SK-N-SH (cell line): ENCODE measurements around the gene C16orf74. TPM values are rescaled to one million over a fixed set of nuclear protein-coding genes. Genes with fewer than 3 reads are reported as not detected.

Experiments
- CTCF ChIA-PET: fragments of 300-600, 350-600 bp; formaldehyde crosslinking; extraction: SDS; loops from one replicate; lab custom pipeline; 2021; lab: Yijun Ruan, JAX
- POLR2A ChIA-PET: fragments of 350-600 bp; sonication (Branson Sonifier 250); formaldehyde crosslinking; extraction: SDS; loops from one replicate; lab custom pipeline; 2020; ENCODE audit warnings: antibody characterized with exemption, inconsistent platforms; lab: Yijun Ruan, JAX
- DNase-seq: peaks from one replicate; pipeline ENCODE4 v3.0.0; 2012
- H2AFZ ChIP-seq: fragments of 200-600 bp; sonication (generic); 2 replicates; pipeline ENCODE4 v1.8.1; 2016; ENCODE audit warnings: antibody characterized with exemption, mild to moderate bottlenecking, low read depth
- H3F3A ChIP-seq: fragments of 200-600 bp; sonication (generic); replicated peaks from 2 replicates; pipeline ENCODE3; 2016; ENCODE audit warnings: antibody characterized with exemption, mild to moderate bottlenecking; ENCODE audit not compliant: insufficient read depth
- H3K27ac ChIP-seq, 2 experiments: fragments of 200-500 bp in 1 of 2; fragments of 200-600 bp in 1 of 2; sonication (Bioruptor generic) in 1 of 2; sonication (generic), shearing (Covaris generic) in 1 of 2; 2 replicates each; pipeline versions ENCODE4 v1.5.1 to v1.6.1; 2014 to 2016; ENCODE audit warnings: low read depth in 2 of 2, inconsistent platforms in 1 of 2, low read length in 1 of 2, mild to moderate bottlenecking in 1 of 2, mixed read lengths in 1 of 2
- H3K27me3 ChIP-seq: fragments of 200-600 bp; sonication (generic), shearing (Covaris generic); 2 replicates; pipeline ENCODE4 v1.6.1; 2016; ENCODE audit warnings: mixed run types; ENCODE audit not compliant: insufficient read depth
- H3K36me3 ChIP-seq, 2 experiments: fragments of 200-500 bp in 1 of 2; fragments of 200-600 bp in 1 of 2; sonication (Bioruptor generic) in 1 of 2; sonication (generic) in 1 of 2; replicated peaks in 1 of 2; 2 replicates each; pipeline versions ENCODE3 to v1.5.1; 2014 to 2016; ENCODE audit warnings: low read length in 1 of 2, mild to moderate bottlenecking in 1 of 2; ENCODE audit not compliant: insufficient read depth in 2 of 2, control insufficient read depth in 1 of 2
- H3K4me1 ChIP-seq, 2 experiments: fragments of 200-500 bp in 1 of 2; fragments of 200-600 bp in 1 of 2; sonication (Bioruptor generic) in 1 of 2; sonication (generic), shearing (Covaris generic) in 1 of 2; 2 replicates each; pipeline versions ENCODE4 v1.5.1 to v1.6.1; 2014 to 2016; ENCODE audit warnings: low read depth in 1 of 2, low read length in 1 of 2, mixed run types in 1 of 2; ENCODE audit not compliant: insufficient read depth in 2 of 2, control insufficient read depth in 1 of 2
- H3K4me2 ChIP-seq: fragments of 200-600 bp; sonication (generic), shearing (Covaris generic); 2 replicates; pipeline ENCODE4 v1.6.1; 2017; ENCODE audit warnings: mixed run types
- H3K4me3 ChIP-seq, 2 experiments: fragments of 200-500 bp in 1 of 2; fragments of 200-600 bp in 1 of 2; sonication (Bioruptor generic) in 1 of 2; sonication (generic), shearing (Covaris generic) in 1 of 2; 2 replicates each; pipeline versions ENCODE4 v1.5.1 to v1.8.1; 2014 to 2016; ENCODE audit warnings: low read depth in 2 of 2, inconsistent platforms in 1 of 2, low read length in 1 of 2, mild to moderate bottlenecking in 1 of 2, mixed read lengths in 1 of 2, moderate library complexity in 1 of 2
- H3K79me2 ChIP-seq: fragments of 200-600 bp; sonication (generic); 2 replicates; pipeline ENCODE4 v1.8.1; 2017; ENCODE audit warnings: mild to moderate bottlenecking; ENCODE audit not compliant: insufficient read depth
- H3K9ac ChIP-seq: fragments of 200-600 bp; sonication (generic); 2 replicates; pipeline ENCODE4 v1.6.1; 2017; ENCODE audit warnings: mixed run types
- H3K9me2 ChIP-seq: fragments of 200-600 bp; sonication (generic); 2 replicates; pipeline ENCODE4 v1.6.1; 2017; ENCODE audit warnings: mixed run types
- H3K9me3 ChIP-seq: fragments of 200-600 bp; sonication (generic); 2 replicates; pipeline ENCODE4 v1.6.1; 2017; ENCODE audit warnings: mixed run types, mild to moderate bottlenecking, moderate library complexity
- H4K20me1 ChIP-seq: fragments of 200-600 bp; sonication (generic); 2 replicates; pipeline ENCODE4 v1.6.1; 2017; ENCODE audit warnings: mild to moderate bottlenecking, mixed run types; ENCODE audit not compliant: insufficient read depth
- ELF1 ChIP-seq: IDR thresholded peaks from 2 replicates; pipeline ENCODE4 v1.4.0; 2012
- EP300 ChIP-seq, 2 experiments: IDR thresholded peaks; 2 replicates each; pipeline versions ENCODE4 v1.4.0 to v1.6.1; 2012; ENCODE audit warnings: borderline replicate concordance in 1 of 2, low read depth in 1 of 2, low read length in 1 of 2
- EZH2phosphoT487 ChIP-seq: fragments of 200-600 bp; sonication (generic); IDR thresholded peaks from 2 replicates; pipeline ENCODE4 v1.6.1; 2017; ENCODE audit warnings: low read depth, mixed run types, mild to moderate bottlenecking, antibody characterized with exemption, moderate library complexity, borderline replicate concordance
- FOSL2 ChIP-seq: IDR thresholded peaks from 2 replicates; pipeline ENCODE4 v1.4.0; 2012; ENCODE audit warnings: low read depth, mild to moderate bottlenecking, moderate library complexity, borderline replicate concordance
- FOXJ3 ChIP-seq: sonication (generic); formaldehyde crosslinking; IDR thresholded peaks from 2 replicates; pipeline ENCODE4 v1.5.1; 2020; ENCODE audit warnings: mild to moderate bottlenecking, missing genetic modification reagents
- GATA2 ChIP-seq: sonication (generic); formaldehyde crosslinking; IDR thresholded peaks from 2 replicates; pipeline ENCODE4 v1.5.0; 2020; ENCODE audit warnings: mild to moderate bottlenecking, missing genetic modification reagents
- NFIC ChIP-seq: IDR thresholded peaks from 2 replicates; pipeline ENCODE4 v1.4.0; 2012; ENCODE audit warnings: borderline replicate concordance
- NRF1 ChIP-seq: IDR thresholded peaks from 2 replicates; pipeline ENCODE4 v1.6.1; 2012; ENCODE audit warnings: low read depth, mild to moderate bottlenecking, low read length
- RAD21 ChIP-seq: IDR thresholded peaks from 2 replicates; pipeline ENCODE4 v1.6.1; 2012; ENCODE audit warnings: mild to moderate bottlenecking, low read length
- SIN3A ChIP-seq: IDR thresholded peaks from 2 replicates; pipeline ENCODE4 v1.6.1; 2012; ENCODE audit warnings: low read depth, mild to moderate bottlenecking, low read length, moderate library complexity, borderline replicate concordance
- SMC3 ChIP-seq: IDR thresholded peaks from 2 replicates; pipeline ENCODE4 v1.6.1; 2012; ENCODE audit warnings: low read depth, low read length, improper control_type of control experiment
- TAF1 ChIP-seq: IDR thresholded peaks from 2 replicates; pipeline ENCODE4 v1.6.1; 2012; ENCODE audit warnings: low read depth, mild to moderate bottlenecking, low read length, moderate library complexity, borderline replicate concordance
- TCF12 ChIP-seq: IDR thresholded peaks from 2 replicates; pipeline ENCODE4 v1.4.0; 2012
- TEAD4 ChIP-seq: IDR thresholded peaks from 2 replicates; pipeline ENCODE4 v1.4.0; 2012; ENCODE audit warnings: mild to moderate bottlenecking, borderline replicate concordance; ENCODE audit not compliant: insufficient read depth
- ZBTB33 ChIP-seq: IDR thresholded peaks from 2 replicates; pipeline ENCODE4 v1.4.0; 2012; ENCODE audit warnings: low read depth, borderline replicate concordance
- WGBS: methylation state at CpG from one replicate; pipeline ENCODE4 v1.1.6; 2017; ENCODE audit warnings: low lambda C conversion rate; 5-methylcytosine and 5-hydroxymethylcytosine counted together
- polyA plus RNA-seq, 3 experiments: library from polyadenylated mRNA; depleted of rRNA; stranded (reverse); fragments of >200 nt; gene quantifications; 2 replicates each; pipeline ENCODE4 v1.2.3, GENCODE V29; 2012
- TF ChIP-seq, protein P1 (sequence below): IDR thresholded peaks from 2 replicates; pipeline ENCODE4; 2012
- TF ChIP-seq, protein P2 (sequence below): fragments of 150-350 bp; IDR thresholded peaks from 2 replicates; pipeline ENCODE4 v1.6.1; 2017; ENCODE audit warnings: antibody characterized with exemption, low read length, low read depth, borderline replicate concordance
- TF ChIP-seq, protein P3 (sequence below): IDR thresholded peaks from 2 replicates; pipeline ENCODE4 v1.4.0; 2012; ENCODE audit warnings: low read depth, borderline replicate concordance

The C16orf74 gene
- polyA plus RNA-seq, 1 of the 3 experiments (the other 2 are of a cell fraction), result 27.2 TPM

DNA sequence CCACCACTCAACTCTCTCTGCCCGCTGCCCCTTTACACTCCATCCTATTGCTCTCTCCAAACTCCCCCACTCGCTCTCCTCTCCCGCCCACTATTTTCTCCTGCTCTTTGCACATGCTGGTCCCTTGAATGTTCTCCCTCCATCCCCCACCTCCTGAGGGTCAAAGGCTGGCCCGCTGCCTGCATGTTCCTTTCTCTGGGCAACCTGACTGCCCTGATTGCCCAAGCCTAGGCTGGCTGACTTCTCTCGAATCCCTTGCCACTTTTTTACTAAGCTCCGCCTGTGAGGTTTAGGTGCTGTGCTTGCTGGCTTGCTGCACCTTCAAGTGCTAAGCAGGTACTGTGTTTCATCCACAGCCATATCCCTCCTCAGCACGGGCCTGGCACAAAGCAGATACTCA is 45.7 kb upstream of the C16orf74 start:
- WGBS, result 94% methylated on average over 7 of the region's 7 CpGs
- Histone ChIP-seq H2AFZ (no peak overlapping the region), H3K36me3 (peaks cover 42 to 44% of the 10 kb centered on the region in 2 experiments), H3F3A (no peaks in the 10 kb centered on the region), H3K4me2 (no peak overlapping the region), H3K4me1 (peaks cover 14 to 15% of the 10 kb centered on the region in 2 experiments; a peak in 2 of 4 replicates), H3K9me2 (no peaks in the 10 kb centered on the region), H4K20me1 (peaks cover 82% of the 10 kb centered on the region), H3K4me3 (no peak overlapping the region), H3K27ac (no peak overlapping the region), H3K9ac (no peak overlapping the region), H3K79me2 (peaks cover 100% of the 10 kb centered on the region), H3K9me3 (no peaks in the 10 kb centered on the region), H3K27me3 (no peaks in the 10 kb centered on the region)
- CTCF ChIA-PET, result interaction anchor here (1.1 kb wide), 1 partner anchor 29 kb away, joined by 3 read pairs; no protein-coding TSS in a partner anchor
- no peak for DNase-seq
- POLR2A ChIA-PET, result no interaction called here
- TF ChIP-seq, protein P1, sequence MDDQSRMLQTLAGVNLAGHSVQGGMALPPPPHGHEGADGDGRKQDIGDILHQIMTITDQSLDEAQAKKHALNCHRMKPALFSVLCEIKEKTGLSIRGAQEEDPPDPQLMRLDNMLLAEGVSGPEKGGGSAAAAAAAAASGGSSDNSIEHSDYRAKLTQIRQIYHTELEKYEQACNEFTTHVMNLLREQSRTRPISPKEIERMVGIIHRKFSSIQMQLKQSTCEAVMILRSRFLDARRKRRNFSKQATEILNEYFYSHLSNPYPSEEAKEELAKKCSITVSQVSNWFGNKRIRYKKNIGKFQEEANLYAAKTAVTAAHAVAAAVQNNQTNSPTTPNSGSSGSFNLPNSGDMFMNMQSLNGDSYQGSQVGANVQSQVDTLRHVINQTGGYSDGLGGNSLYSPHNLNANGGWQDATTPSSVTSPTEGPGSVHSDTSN, result no peak
- TF ChIP-seq FOXJ3 (CRISPR knock-in tag) (no peak), NRF1 (no peak), SMC3 (no peak), FOSL2 (no peak), TEAD4 (no peak), ZBTB33 (no peak), GATA2 (no peak), RAD21 (no peak), NFIC (no peak), EZH2phosphoT487 (no peak), EP300 (IDR thresholded peaks at IDR 0.05; ENCODE audit: borderline replicate concordance in 1 of 2, low read depth in 1 of 2, low read length in 1 of 2) (no peak), TCF12 (no peak), TAF1 (no peak), SIN3A (no peak), ELF1 (no peak)
- TF ChIP-seq, protein P2, sequence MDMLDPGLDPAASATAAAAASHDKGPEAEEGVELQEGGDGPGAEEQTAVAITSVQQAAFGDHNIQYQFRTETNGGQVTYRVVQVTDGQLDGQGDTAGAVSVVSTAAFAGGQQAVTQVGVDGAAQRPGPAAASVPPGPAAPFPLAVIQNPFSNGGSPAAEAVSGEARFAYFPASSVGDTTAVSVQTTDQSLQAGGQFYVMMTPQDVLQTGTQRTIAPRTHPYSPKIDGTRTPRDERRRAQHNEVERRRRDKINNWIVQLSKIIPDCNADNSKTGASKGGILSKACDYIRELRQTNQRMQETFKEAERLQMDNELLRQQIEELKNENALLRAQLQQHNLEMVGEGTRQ, result no peak
- TF ChIP-seq, protein P3, sequence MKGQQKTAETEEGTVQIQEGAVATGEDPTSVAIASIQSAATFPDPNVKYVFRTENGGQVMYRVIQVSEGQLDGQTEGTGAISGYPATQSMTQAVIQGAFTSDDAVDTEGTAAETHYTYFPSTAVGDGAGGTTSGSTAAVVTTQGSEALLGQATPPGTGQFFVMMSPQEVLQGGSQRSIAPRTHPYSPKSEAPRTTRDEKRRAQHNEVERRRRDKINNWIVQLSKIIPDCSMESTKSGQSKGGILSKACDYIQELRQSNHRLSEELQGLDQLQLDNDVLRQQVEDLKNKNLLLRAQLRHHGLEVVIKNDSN, result no peak
